Breast epithelium (tissue), 4 donors: ENCODE data around the gene ZFHX3. TPM values are rescaled to one million over a fixed set of nuclear protein-coding genes. Genes with fewer than 3 reads are reported as not detected.

Experiments
- DNase-seq, 2 donors: peaks; one replicate each; pipeline ENCODE4 v3.0.0-alpha.2; 2019; ENCODE audit warnings: low spot score in 2 of 2
- H3K27ac ChIP-seq, 2 donors: fragments of 200-600 bp; sonication (generic) in 1 of 2; one replicate each; pipeline ENCODE4 v1.5.1; 2016 to 2019; ENCODE audit warnings: mild to moderate bottlenecking in 1 of 2
- H3K27me3 ChIP-seq, 2 donors: fragments of 200-600 bp; sonication (generic) in 1 of 2; one replicate each; pipeline versions ENCODE4 v1.5.1 to v1.6.0; 2017 to 2019; ENCODE audit warnings: control low read depth in 1 of 2, mild to moderate bottlenecking in 1 of 2
- H3K36me3 ChIP-seq: fragments of 200-600 bp; one replicate; pipeline ENCODE4 v1.5.1; 2019
- H3K4me1 ChIP-seq, 2 donors: fragments of 200-600 bp; sonication (generic); one replicate each; pipeline ENCODE4 v1.5.1; 2016 to 2019; ENCODE audit warnings: control low read depth in 1 of 2
- H3K4me3 ChIP-seq, 3 donors: fragments of 200-600 bp; sonication (generic); 1 replicate in 2 of 3; 2 replicates in 1 of 3; pipeline ENCODE4 v1.5.1; 2016 to 2019; ENCODE audit warnings: mild to moderate bottlenecking in 3 of 3, moderate library complexity in 2 of 3
- H3K9me3 ChIP-seq, 2 donors: fragments of 200-600 bp; sonication (generic) in 1 of 2; one replicate each; pipeline ENCODE4 v1.5.1; 2016 to 2019; ENCODE audit warnings: control low read depth in 1 of 2
- POLR2A ChIP-seq: fragments of 450-650 bp; IDR thresholded peaks from one replicate; pipeline ENCODE4 v1.6.1; 2016; ENCODE audit warnings: antibody characterized with exemption, mild to moderate bottlenecking, moderate library complexity
- POLR2AphosphoS5 ChIP-seq, 3 donors: sonication (generic); formaldehyde crosslinking; IDR thresholded peaks; one replicate each; pipeline ENCODE4 v1.6.1; 2017; ENCODE audit warnings: antibody characterized with exemption in 3 of 3
- intact Hi-C: fragments of 100-400 bp; cut with DNase I; formaldehyde crosslinking; loops from one replicate; pipeline ENCODE4 v1.15.1; 2023; ENCODE audit warnings: low total_unique reads
- total RNA-seq, 3 donors: library from RNA; depleted of rRNA; stranded (reverse); fragments of >200 nt; gene quantifications; one replicate each; pipeline ENCODE4 v1.1.0, GENCODE V29; 2016
- TF ChIP-seq, protein P1 (sequence below), 3 donors: fragments of 450-650 bp; IDR thresholded peaks; one replicate each; pipeline ENCODE4 v1.5.1; 2016 to 2017; ENCODE audit warnings: antibody characterized with exemption in 3 of 3, mild to moderate bottlenecking in 3 of 3, moderate library complexity in 3 of 3

Gene ZFHX3
- total RNA-seq, 3 donors from 2014 or later = 10.8 to 36.0 (median 11.8) TPM

DNA sequence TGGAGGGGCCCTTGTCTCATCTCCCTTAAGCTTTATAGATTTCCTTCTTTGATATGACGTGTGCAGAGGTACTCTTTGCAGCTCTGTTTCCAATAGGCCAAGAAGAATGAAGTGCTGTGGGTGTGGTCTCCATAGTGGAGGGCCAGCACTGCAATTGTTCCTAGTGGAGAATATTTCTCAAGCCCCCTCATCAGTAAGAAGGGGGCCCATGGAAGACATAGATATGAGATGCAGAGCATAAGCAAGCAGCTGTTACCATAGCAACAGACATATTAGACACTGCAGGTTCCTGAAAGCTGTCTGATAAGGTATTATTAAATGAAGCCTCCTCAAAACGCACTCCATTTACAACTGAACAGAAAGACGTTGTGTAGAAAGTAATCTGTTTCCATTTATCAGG is 240.7 kb downstream of the ZFHX3 start:
- Histone ChIP-seq H3K4me3 (no peak overlapping the region), H3K9me3 (no peaks in the 10 kb centered on the region), H3K4me1 (no peaks in the 10 kb centered on the region), H3K36me3 (no peaks in the 10 kb centered on the region), H3K27ac (no peak overlapping the region), H3K27me3 (no peaks in the 10 kb centered on the region)
- TF ChIP-seq POLR2A = no peak
- TF ChIP-seq, protein P1, sequence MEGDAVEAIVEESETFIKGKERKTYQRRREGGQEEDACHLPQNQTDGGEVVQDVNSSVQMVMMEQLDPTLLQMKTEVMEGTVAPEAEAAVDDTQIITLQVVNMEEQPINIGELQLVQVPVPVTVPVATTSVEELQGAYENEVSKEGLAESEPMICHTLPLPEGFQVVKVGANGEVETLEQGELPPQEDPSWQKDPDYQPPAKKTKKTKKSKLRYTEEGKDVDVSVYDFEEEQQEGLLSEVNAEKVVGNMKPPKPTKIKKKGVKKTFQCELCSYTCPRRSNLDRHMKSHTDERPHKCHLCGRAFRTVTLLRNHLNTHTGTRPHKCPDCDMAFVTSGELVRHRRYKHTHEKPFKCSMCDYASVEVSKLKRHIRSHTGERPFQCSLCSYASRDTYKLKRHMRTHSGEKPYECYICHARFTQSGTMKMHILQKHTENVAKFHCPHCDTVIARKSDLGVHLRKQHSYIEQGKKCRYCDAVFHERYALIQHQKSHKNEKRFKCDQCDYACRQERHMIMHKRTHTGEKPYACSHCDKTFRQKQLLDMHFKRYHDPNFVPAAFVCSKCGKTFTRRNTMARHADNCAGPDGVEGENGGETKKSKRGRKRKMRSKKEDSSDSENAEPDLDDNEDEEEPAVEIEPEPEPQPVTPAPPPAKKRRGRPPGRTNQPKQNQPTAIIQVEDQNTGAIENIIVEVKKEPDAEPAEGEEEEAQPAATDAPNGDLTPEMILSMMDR (IDR thresholded peaks at IDR 0.05) = no peak
- TF ChIP-seq POLR2AphosphoS5 (IDR thresholded peaks at IDR 0.05) = no peak
- DNase-seq = no peak
- intact Hi-C loops = no loop called here

DNA sequence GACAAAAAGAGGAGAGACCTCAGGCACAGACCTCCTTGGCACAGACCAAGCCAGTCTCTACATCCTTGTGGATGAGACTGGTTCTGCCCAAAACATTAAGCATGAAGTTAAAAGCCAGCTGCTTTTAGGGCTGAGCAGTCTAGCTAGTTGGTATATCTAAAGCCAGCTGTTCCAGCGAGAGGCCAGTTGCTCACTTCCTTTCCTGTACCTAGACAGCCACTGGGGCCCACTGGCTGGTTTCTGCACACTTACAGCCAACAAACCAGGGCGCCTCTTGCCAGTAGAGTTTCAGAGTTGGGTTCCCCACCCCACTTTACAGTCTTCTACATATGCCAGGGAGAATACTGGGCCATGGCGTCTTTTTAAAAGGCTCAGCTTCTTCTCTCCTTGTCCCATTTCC is 242.4 kb downstream of the ZFHX3 start:
- Histone ChIP-seq H3K9me3 (no peaks in the 10 kb centered on the region), H3K4me3 (no peak overlapping the region), H3K36me3 (no peaks in the 10 kb centered on the region), H3K4me1 (no peaks in the 10 kb centered on the region), H3K27me3 (no peaks in the 10 kb centered on the region), H3K27ac (no peak overlapping the region)
- intact Hi-C loops = no loop called here
- no peak for TF ChIP-seq POLR2A
- TF ChIP-seq POLR2AphosphoS5 (IDR thresholded peaks at IDR 0.05) = no peak
- TF ChIP-seq, protein P1 (IDR thresholded peaks at IDR 0.05) = no peak
- no peak for DNase-seq

DNA sequence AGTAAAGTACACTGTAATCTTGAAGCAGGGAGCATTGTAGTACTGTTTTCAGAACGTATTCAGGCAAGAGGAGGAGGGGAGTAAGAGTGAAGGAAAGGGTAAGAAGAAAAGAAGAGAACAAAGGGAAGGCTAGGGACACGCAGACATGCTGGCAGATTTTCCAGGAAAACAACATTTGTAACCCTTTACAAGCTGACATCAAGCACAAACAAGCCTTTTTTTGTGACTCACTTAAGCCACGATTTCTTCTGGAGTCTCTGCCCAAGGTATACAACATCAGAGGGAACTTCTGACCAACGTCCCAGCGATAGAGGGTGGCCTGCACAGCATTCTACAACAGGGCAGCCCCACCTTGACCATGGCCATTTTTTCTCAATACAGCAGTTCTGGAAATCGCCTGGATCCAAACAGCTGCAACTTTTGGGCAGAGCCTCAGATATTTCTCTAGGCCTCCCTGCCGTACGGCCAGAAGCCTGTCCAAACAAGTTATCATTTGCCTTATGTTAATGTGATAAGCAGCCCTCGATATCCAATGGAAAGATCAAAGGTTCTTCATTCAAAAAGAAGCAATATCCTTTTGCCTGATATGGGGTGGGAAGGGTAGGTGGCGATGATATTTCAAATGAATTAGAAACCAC is 247.3 kb downstream of the ZFHX3 start:
- no peaks in the 10 kb centered on the region for H3K27me3 ChIP-seq
- H3K27ac ChIP-seq = no peak overlapping the region
- no peak for DNase-seq
- no peak overlapping the region for H3K4me3 ChIP-seq
- no peaks in the 10 kb centered on the region for H3K36me3 ChIP-seq
- no peaks in the 10 kb centered on the region for H3K4me1 ChIP-seq
- TF ChIP-seq, protein P1 (IDR thresholded peaks at IDR 0.05) = no peak
- TF ChIP-seq POLR2A (no peak), POLR2AphosphoS5 (IDR thresholded peaks at IDR 0.05) (no peak)
- intact Hi-C loops = no loop called here
- H3K9me3 ChIP-seq = no peaks in the 10 kb centered on the region

DNA sequence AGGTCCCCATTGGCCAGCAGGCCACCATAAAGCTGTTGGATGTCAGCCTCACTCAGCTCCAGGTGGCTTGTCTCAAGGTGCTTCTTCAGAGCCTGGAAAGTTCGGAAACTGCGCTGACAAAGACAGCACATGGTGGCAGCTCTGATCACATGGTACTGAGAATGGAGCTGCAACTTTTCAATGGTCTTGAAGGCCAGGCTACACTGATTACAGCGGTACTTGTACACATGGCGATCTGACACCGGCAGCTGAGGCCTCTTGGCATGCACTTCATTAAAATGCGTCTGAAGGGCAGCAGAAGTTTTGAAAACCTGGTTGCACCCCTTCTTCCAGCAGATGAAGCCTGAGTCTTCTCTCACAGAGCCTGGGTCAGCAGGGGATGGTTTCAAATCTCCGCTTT is 249.7 kb downstream of the ZFHX3 start:
- Histone ChIP-seq H3K4me1 (no peaks in the 10 kb centered on the region), H3K9me3 (no peaks in the 10 kb centered on the region), H3K27ac (no peak overlapping the region), H3K36me3 (no peaks in the 10 kb centered on the region), H3K4me3 (no peak overlapping the region), H3K27me3 (no peaks in the 10 kb centered on the region)
- no peak for DNase-seq
- TF ChIP-seq POLR2A = no peak
- TF ChIP-seq, protein P1 (IDR thresholded peaks at IDR 0.05) = no peak
- TF ChIP-seq POLR2AphosphoS5 (IDR thresholded peaks at IDR 0.05) = no peak
- intact Hi-C loops = no loop called here

DNA sequence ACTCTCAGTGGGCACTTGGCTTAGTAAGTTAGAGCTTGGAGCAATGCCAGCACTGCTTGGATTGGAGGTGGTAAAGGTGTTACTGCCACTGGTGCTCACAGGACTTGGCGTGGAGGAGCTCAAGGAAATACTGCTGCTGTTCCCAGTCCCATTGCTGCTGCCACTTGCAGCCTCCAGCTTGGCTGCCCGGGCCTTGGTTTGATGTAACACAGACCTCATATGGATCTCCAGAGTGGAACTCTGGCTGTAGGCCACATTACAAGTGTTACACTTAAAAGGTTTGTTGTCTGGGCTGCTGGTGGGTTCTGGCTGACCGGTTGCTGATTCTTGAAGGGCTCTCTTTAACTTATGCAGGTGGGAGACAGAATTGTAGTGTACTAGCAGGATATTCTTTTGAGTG is 250.3 kb downstream of the ZFHX3 start:
- TF ChIP-seq POLR2AphosphoS5 (IDR thresholded peaks at IDR 0.05) = no peak
- Histone ChIP-seq H3K4me3 (no peak overlapping the region), H3K27ac (no peak overlapping the region), H3K27me3 (no peaks in the 10 kb centered on the region), H3K4me1 (no peaks in the 10 kb centered on the region), H3K9me3 (no peaks in the 10 kb centered on the region), H3K36me3 (no peaks in the 10 kb centered on the region)
- intact Hi-C loops = no loop called here
- DNase-seq = no peak

DNA sequence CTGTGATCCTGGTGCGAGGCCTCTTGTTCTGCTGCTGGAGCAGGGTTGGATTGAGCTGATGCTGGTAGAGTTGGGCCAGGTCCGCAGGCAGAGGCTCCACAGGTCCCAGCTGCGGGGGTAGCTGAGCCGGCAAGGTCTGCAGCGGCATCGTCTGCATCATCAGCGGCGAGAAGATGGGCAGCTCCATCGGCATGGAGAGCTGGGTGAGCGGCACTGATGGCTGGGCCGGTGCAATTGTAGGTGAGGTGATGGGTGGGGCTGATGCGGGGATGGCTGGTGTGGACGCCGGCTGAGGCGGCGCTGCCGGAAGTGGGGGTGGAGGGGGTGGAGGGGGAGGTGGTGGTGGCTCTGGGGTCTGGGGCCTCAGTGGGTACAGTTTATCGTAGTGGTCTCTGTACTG is 251.7 kb downstream of the ZFHX3 start:
- no peak overlapping the region for H3K27ac ChIP-seq
- H3K36me3 ChIP-seq = no peaks in the 10 kb centered on the region
- no peaks in the 10 kb centered on the region for H3K27me3 ChIP-seq
- no peak overlapping the region for H3K4me3 ChIP-seq
- no peaks in the 10 kb centered on the region for H3K4me1 ChIP-seq
- no peak for DNase-seq
- H3K9me3 ChIP-seq = no peaks in the 10 kb centered on the region
- intact Hi-C loops = no loop called here
- TF ChIP-seq POLR2A (no peak), POLR2AphosphoS5 (IDR thresholded peaks at IDR 0.05) (no peak)
- TF ChIP-seq, protein P1 (IDR thresholded peaks at IDR 0.05) = no peak
